Loucy (cell line): ENCODE measurements around the gene SPINT3.

Experiments
- H2AFZ ChIP-seq: fragments of 200-600 bp; sonication (generic); 2 replicates; pipeline ENCODE4 v1.6.0; 2016; ENCODE audit warnings: antibody characterized with exemption, mild to moderate bottlenecking, low read length, moderate library complexity
- H3F3A ChIP-seq: fragments of 200-600 bp; 2 replicates; pipeline ENCODE4 v1.6.0; 2016; ENCODE audit warnings: antibody characterized with exemption, low read depth, mild to moderate bottlenecking
- H3K27me3 ChIP-seq: fragments of 200-600 bp; sonication (generic); 2 replicates; pipeline ENCODE4 v1.6.1; 2014; ENCODE audit warnings: low read length, mild to moderate bottlenecking; ENCODE audit not compliant: insufficient read depth, poor library complexity, severe bottlenecking
- H3K36me3 ChIP-seq: fragments of 200-600 bp; sonication (generic); 2 replicates; pipeline ENCODE4 v1.6.1; 2016; ENCODE audit warnings: low read length; ENCODE audit not compliant: insufficient read depth
- H3K4me1 ChIP-seq: fragments of 200-600 bp; sonication (generic); 2 replicates; pipeline ENCODE4 v1.5.1; 2014; ENCODE audit warnings: low read length, mild to moderate bottlenecking; ENCODE audit not compliant: insufficient read depth, poor library complexity, severe bottlenecking
- H3K4me2 ChIP-seq: fragments of 200-600 bp; sonication (generic); 2 replicates; pipeline ENCODE4 v1.6.0; 2014; ENCODE audit warnings: antibody characterized with exemption, low read length, low read depth, mild to moderate bottlenecking; ENCODE audit not compliant: poor library complexity, severe bottlenecking
- H3K4me3 ChIP-seq: fragments of 200-600 bp; sonication (generic); 2 replicates; pipeline ENCODE4 v1.5.1; 2014; ENCODE audit warnings: low read length, mild to moderate bottlenecking, mixed read lengths; ENCODE audit not compliant: poor library complexity, severe bottlenecking
- H3K79me2 ChIP-seq: fragments of 200-600 bp; sonication (generic); 2 replicates; pipeline ENCODE4 v1.6.1; 2014; ENCODE audit warnings: low read length; ENCODE audit not compliant: insufficient read depth
- H3K9ac ChIP-seq: fragments of 200-600 bp; sonication (generic); 2 replicates; pipeline ENCODE4 v1.6.0; 2014; ENCODE audit warnings: mild to moderate bottlenecking, low read depth, low read length, moderate library complexity; ENCODE audit not compliant: poor library complexity, severe bottlenecking
- H3K9me2 ChIP-seq: fragments of 200-600 bp; sonication (generic); replicated peaks from 2 replicates; pipeline ENCODE4 v1.6.1; 2016; ENCODE audit warnings: low read depth, low read length, mixed read lengths
- H3K9me3 ChIP-seq: fragments of 200-600 bp; sonication (generic); 2 replicates; pipeline ENCODE4 v1.6.1; 2014; ENCODE audit warnings: mild to moderate bottlenecking, antibody characterized with exemption, low read length, low read depth; ENCODE audit not compliant: insufficient read depth
- H4K20me1 ChIP-seq: fragments of 200-600 bp; sonication (generic); 2 replicates; pipeline ENCODE4 v1.6.0; 2014; ENCODE audit warnings: antibody characterized with exemption, low read length, mild to moderate bottlenecking; ENCODE audit not compliant: insufficient read depth, poor library complexity, severe bottlenecking
- EZH2phosphoT487 ChIP-seq: fragments of 200-600 bp; IDR thresholded peaks from 2 replicates; pipeline ENCODE4 v1.6.1; 2018; ENCODE audit warnings: antibody characterized with exemption, mild to moderate bottlenecking, moderate library complexity, borderline replicate concordance
- TF ChIP-seq, protein P1 (sequence below): fragments of 200-600 bp; sonication (generic); conservative IDR thresholded peaks from 2 replicates; pipeline ENCODE4 v1.5.1; 2014; ENCODE audit warnings: mild to moderate bottlenecking, antibody characterized with exemption, low read length

SPINT3 gene

DNA sequence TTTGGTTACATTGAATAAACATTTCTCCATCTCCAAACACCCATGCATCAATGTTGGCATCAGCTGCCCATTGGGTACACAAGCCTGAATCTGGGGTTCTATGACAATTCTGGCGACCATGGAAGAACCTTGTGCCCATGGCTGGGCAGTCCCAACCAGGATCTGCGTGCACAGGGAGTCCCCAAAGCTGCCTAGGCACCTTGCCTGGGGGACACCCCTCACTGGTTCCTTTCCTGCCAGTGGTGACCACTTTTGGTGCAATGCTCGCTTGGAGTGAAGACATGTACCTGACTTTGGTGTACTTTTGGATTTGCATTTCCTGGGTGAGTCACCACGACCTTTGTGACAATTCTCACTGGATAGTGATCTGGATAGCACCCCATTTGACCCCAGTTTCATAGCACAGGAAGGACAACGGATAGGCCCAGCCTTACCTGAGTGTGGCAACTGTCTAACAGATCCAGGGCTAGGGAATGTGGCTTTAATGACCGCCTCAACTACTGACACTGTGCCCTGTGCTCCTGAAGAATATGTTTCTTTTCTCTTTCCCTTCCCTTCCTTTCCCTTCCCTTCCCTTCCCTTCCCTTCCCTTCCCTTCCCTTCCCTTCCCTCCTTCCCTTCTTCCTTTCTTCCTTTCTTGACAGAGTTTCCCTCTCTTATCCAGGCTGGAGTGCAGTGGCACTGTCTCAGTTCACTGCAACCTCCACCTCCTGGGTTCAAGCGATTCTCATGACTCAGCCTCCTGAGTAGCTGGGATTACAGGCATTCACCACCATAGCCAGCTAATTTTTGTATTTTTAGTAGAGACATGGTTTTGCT, 7.1 kb downstream of the SPINT3 start:
- Histone ChIP-seq H3K4me2 (no peak overlapping the region), H2AFZ (no peak overlapping the region), H3F3A (no peaks in the 10 kb centered on the region), H4K20me1 (no peaks in the 10 kb centered on the region), H3K9ac (no peak overlapping the region), H3K36me3 (no peaks in the 10 kb centered on the region), H3K27me3 (no peaks in the 10 kb centered on the region), H3K9me2 (no peaks in the 10 kb centered on the region), H3K79me2 (no peaks in the 10 kb centered on the region), H3K4me3 (no peak overlapping the region), H3K4me1 (no peaks in the 10 kb centered on the region), H3K9me3 (no peaks in the 10 kb centered on the region)
- TF ChIP-seq, protein P1, sequence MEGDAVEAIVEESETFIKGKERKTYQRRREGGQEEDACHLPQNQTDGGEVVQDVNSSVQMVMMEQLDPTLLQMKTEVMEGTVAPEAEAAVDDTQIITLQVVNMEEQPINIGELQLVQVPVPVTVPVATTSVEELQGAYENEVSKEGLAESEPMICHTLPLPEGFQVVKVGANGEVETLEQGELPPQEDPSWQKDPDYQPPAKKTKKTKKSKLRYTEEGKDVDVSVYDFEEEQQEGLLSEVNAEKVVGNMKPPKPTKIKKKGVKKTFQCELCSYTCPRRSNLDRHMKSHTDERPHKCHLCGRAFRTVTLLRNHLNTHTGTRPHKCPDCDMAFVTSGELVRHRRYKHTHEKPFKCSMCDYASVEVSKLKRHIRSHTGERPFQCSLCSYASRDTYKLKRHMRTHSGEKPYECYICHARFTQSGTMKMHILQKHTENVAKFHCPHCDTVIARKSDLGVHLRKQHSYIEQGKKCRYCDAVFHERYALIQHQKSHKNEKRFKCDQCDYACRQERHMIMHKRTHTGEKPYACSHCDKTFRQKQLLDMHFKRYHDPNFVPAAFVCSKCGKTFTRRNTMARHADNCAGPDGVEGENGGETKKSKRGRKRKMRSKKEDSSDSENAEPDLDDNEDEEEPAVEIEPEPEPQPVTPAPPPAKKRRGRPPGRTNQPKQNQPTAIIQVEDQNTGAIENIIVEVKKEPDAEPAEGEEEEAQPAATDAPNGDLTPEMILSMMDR: no peak
- TF ChIP-seq EZH2phosphoT487: no peak

DNA sequence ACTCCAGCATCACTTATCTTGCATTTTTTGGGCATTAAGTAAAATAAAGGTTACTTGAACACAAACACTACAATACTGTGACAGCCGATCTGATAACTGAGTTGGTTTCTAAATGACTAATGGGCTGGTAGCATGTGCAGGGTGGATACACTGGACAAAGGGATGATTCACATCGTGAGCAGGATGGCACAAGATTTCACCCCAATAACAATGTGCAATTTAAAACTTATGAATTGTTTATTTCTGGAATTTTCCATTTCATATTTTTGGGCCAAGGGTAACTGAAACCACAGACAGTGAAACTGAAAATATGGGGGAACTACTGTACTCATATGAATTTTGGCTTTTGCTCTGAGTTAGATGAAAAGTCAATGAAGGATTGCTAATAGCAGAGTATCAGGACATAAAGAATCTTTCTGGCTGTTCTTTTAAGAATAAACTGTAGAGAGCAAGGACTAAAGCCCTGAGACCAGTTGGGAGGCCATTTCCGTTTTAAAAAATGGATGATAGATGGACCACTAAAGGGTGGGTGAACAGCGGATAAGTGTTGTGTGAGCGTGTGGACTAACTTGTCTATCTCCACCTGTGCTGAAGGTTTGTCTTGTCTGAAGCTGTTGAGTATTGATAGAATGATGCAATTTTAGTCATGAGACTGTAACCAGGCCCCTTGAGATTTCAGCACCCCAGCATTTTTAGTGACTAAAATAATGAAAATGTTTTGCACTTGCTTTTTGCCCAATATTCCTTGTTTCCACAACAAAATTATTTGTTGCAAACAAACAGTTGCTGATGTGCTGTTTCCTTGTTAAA, 8.2 kb downstream of the SPINT3 start:
- Histone ChIP-seq H2AFZ (no peak overlapping the region), H3K36me3 (no peaks in the 10 kb centered on the region), H3K79me2 (no peaks in the 10 kb centered on the region), H4K20me1 (no peaks in the 10 kb centered on the region), H3K9me3 (no peaks in the 10 kb centered on the region), H3K4me1 (no peaks in the 10 kb centered on the region), H3F3A (no peaks in the 10 kb centered on the region), H3K9me2 (no peaks in the 10 kb centered on the region), H3K27me3 (no peaks in the 10 kb centered on the region), H3K4me3 (no peak overlapping the region), H3K4me2 (no peak overlapping the region), H3K9ac (no peak overlapping the region)
- no peak for TF ChIP-seq EZH2phosphoT487
- TF ChIP-seq, protein P1: no peak

DNA sequence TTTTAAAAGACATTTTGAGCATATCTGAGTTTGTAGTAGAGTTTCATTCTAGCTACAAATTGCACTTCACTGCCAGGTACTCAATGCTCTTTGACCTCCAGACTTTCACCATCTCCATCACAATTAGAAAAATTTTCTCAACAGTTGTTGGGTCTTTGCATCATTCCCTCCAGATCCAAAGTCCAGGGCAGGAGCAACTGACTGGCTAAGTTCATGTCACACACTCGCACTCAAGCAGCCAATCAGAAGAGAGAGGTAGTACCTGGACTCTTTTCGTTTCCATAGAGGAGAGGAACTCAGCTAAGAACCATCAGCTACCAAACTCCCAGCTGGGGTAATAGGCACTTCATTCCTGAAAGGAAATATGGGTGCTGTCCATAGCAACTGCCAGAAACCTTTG, 9.0 kb downstream of the SPINT3 start:
- TF ChIP-seq EZH2phosphoT487: no peak
- TF ChIP-seq, protein P1: no peak
- Histone ChIP-seq H3F3A (no peaks in the 10 kb centered on the region), H3K36me3 (no peaks in the 10 kb centered on the region), H3K4me3 (no peak overlapping the region), H3K9ac (no peak overlapping the region), H4K20me1 (no peaks in the 10 kb centered on the region), H3K4me1 (no peaks in the 10 kb centered on the region), H2AFZ (no peak overlapping the region), H3K9me2 (no peaks in the 10 kb centered on the region), H3K79me2 (no peaks in the 10 kb centered on the region), H3K4me2 (no peak overlapping the region), H3K9me3 (no peaks in the 10 kb centered on the region), H3K27me3 (no peaks in the 10 kb centered on the region)
